ENCODE measurements around the gene GORASP2.

Gene GORASP2

GRCh38 chr2:170999654-171000053 lies 70.6 kb downstream of the GORASP2 start:
- no peak for DNase-seq (ENCODE audit: extremely low read depth, insufficient read length)
- peaks cover 12% of the 10 kb centered on the region for H3K36me3 ChIP-seq (ENCODE audit: control insufficient read depth, insufficient read depth, low read length)
- no peak overlapping the region for H3K4me3 ChIP-seq (replicated peaks; ENCODE audit: low read depth, low read length)
- H3K27me3 ChIP-seq (replicated peaks; ENCODE audit: control insufficient read depth, insufficient read depth, low read length), result no peaks in the 10 kb centered on the region
- TF ChIP-seq CTCF (IDR thresholded peaks at IDR 0.05; ENCODE audit: insufficient read depth, low read length, poor library complexity, severe bottlenecking), result no peak

- TF ChIP-seq CTCF (IDR thresholded peaks at IDR 0.05; ENCODE audit: insufficient read depth, low read length, poor library complexity, severe bottlenecking), result no peak
- Histone ChIP-seq H3K27me3 (replicated peaks; ENCODE audit: control insufficient read depth, insufficient read depth, low read length) (no peaks in the 10 kb centered on the region), H3K4me3 (replicated peaks; ENCODE audit: low read depth, low read length) (no peak overlapping the region), H3K36me3 (ENCODE audit: control insufficient read depth, insufficient read depth, low read length) (peaks cover 15% of the 10 kb centered on the region)
- DNase-seq (ENCODE audit: extremely low read depth, insufficient read length), result no peak
These were observed 75.3 kb downstream of the GORASP2 start for GRCh38 chr2:171004363-171004762.

GRCh38 chr2:171004833-171005232 lies 75.8 kb downstream of the GORASP2 start:
- Histone ChIP-seq H3K4me3 (replicated peaks; ENCODE audit: low read depth, low read length) (no peak overlapping the region), H3K27me3 (replicated peaks; ENCODE audit: control insufficient read depth, insufficient read depth, low read length) (no peaks in the 10 kb centered on the region), H3K36me3 (ENCODE audit: control insufficient read depth, insufficient read depth, low read length) (peaks cover 16% of the 10 kb centered on the region)
- TF ChIP-seq CTCF (IDR thresholded peaks at IDR 0.05; ENCODE audit: insufficient read depth, low read length, poor library complexity, severe bottlenecking), result no peak
- no peak for DNase-seq (ENCODE audit: extremely low read depth, insufficient read length)

DNA sequence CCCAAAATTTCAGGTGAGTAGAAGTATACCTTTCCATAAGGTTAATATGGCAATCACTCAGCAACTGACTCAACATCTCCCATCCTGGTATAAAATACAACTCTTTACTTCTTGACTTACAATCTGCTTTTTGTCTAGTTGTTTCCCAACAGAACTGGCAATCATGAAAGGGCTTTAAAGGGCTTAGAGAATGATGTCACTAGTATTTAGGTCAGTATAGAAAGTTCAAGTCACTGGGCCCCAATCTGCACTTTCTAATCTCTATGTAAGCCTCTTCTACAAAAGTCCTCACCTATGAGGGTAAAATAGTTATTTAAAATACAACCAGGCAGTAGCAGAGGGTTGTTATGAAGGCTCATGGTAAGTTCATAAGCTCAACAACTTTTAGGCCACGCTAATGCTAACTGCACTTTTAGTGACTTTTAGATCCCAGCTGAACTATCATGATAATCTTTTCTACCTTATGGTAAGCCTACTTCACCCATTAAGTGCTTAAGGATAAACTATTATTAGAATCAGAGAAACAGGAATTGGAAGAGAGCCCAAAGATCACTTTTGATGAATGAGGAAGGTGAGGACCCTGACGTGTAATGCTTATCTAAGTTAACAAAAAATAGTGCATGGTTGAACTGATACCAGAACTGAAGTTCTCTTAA lies 79.6 kb downstream of the GORASP2 start:
- Histone ChIP-seq H3K4me3 (replicated peaks; ENCODE audit: low read depth, low read length) (no peak overlapping the region), H3K27me3 (replicated peaks; ENCODE audit: control insufficient read depth, insufficient read depth, low read length) (no peaks in the 10 kb centered on the region), H3K36me3 (ENCODE audit: control insufficient read depth, insufficient read depth, low read length) (peaks cover 13% of the 10 kb centered on the region)
- no peak for DNase-seq (ENCODE audit: extremely low read depth, insufficient read length)
- no peak for TF ChIP-seq CTCF (IDR thresholded peaks at IDR 0.05; ENCODE audit: insufficient read depth, low read length, poor library complexity, severe bottlenecking)

DNA sequence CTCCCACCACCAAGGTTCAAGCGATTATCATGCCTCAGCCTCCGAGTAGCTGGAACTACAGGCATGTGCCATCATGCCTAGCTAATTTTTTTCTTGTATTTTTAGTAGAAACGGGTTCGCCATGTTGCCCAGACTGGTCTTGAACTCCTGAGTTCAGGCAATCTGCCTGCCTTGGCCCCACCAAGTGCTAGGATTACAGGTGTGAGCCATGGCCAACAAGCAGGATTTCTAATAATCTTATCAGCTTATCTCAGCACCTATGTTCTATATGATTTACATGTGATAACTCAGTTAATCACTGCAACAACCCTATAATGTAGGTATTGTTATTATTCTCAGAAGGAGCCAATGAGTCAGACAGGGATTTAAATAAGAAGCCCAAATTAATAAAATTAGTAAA lies 80.3 kb downstream of the GORASP2 start:
- peaks cover 14% of the 10 kb centered on the region for H3K36me3 ChIP-seq (ENCODE audit: control insufficient read depth, insufficient read depth, low read length)
- no peak overlapping the region for H3K4me3 ChIP-seq (replicated peaks; ENCODE audit: low read depth, low read length)
- TF ChIP-seq CTCF (IDR thresholded peaks at IDR 0.05; ENCODE audit: insufficient read depth, low read length, poor library complexity, severe bottlenecking), result no peak
- no peak for DNase-seq (ENCODE audit: extremely low read depth, insufficient read length)
- no peaks in the 10 kb centered on the region for H3K27me3 ChIP-seq (replicated peaks; ENCODE audit: control insufficient read depth, insufficient read depth, low read length)

DNA sequence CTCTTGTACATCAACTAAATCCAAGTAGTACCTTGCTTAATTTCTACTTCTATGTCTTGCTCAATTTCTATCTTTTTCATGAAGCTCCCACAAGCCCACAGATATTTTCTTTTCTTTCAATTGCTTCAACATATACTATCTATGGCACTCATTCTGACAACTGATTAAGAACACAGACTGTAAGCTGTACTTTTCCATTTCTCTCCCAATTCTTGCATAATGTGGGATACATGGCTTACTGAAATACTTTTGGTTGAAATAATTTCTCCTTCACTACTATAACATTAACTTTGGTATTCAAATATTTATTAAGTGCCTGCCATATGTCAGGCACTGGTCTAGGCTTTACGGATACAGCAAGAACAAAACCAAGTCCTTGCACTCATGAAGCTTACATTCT lies 84.8 kb downstream of the GORASP2 start:
- Histone ChIP-seq H3K27me3 (replicated peaks; ENCODE audit: control insufficient read depth, insufficient read depth, low read length) (no peaks in the 10 kb centered on the region), H3K4me3 (replicated peaks; ENCODE audit: low read depth, low read length) (no peak overlapping the region), H3K36me3 (ENCODE audit: control insufficient read depth, insufficient read depth, low read length) (peaks cover 10% of the 10 kb centered on the region)
- no peak for TF ChIP-seq CTCF (IDR thresholded peaks at IDR 0.05; ENCODE audit: insufficient read depth, low read length, poor library complexity, severe bottlenecking)
- DNase-seq (ENCODE audit: extremely low read depth, insufficient read length), result no peak
